Left ventricle myocardium inferior (tissue), 1 donor: ENCODE results near the gene ATP2A3. TPM values are rescaled to one million over a fixed set of nuclear protein-coding genes. Genes with fewer than 3 reads are reported as not detected.

ENCODE experiments used
- DNase-seq: peaks from one replicate; pipeline ENCODE4 v3.0.0-alpha.2; 2020
- H3K27ac ChIP-seq: fragments of 200-600 bp; replicated peaks from 2 replicates; pipeline ENCODE4 v1.8.0; 2021
- H3K27me3 ChIP-seq: fragments of 200-600 bp; 2 replicates; pipeline ENCODE4 v1.8.0; 2021; ENCODE audit warnings: low read depth
- H3K36me3 ChIP-seq: fragments of 200-600 bp; 2 replicates; pipeline ENCODE4 v1.8.0; 2021
- H3K4me1 ChIP-seq: fragments of 200-600 bp; 2 replicates; pipeline ENCODE4 v1.8.0; 2021
- H3K4me3 ChIP-seq: fragments of 200-600 bp; 2 replicates; pipeline ENCODE4 v1.8.0; 2021; ENCODE audit warnings: mild to moderate bottlenecking, moderate library complexity
- H3K9me3 ChIP-seq: fragments of 200-600 bp; replicated peaks from 2 replicates; pipeline ENCODE4 v1.8.0; 2021
- CTCF ChIP-seq: fragments of 200-600 bp; IDR thresholded peaks from 2 replicates; pipeline ENCODE4 v1.8.0; 2021; ENCODE audit warnings: antibody characterized with exemption, mild to moderate bottlenecking, borderline replicate concordance
- intact Hi-C: fragments of 100-400 bp; cut with micrococcal nuclease; formaldehyde crosslinking; loops from one replicate; pipeline ENCODE4 v1.11.0; 2022
- total RNA-seq: library from RNA; stranded (reverse); fragmentation: NEBNext Ultra II Directional; extraction: Animal tissue kit (Norgen Biotek cat#: 25700); gene quantifications from one replicate; pipeline ENCODE4 v1.2.1, GENCODE V29; 2021
- donor health status: DM: no; HTN: yes; CAD: no; lungs with severe emphysema.

ATP2A3 gene
- total RNA-seq, 1 donor from 2014 or later = 8.6 TPM

- no peak for TF ChIP-seq CTCF
- Histone ChIP-seq H3K27me3 (no peaks in the 10 kb centered on the region), H3K4me1 (peaks cover 55% of the 10 kb centered on the region), H3K4me3 (no peak overlapping the region), H3K9me3 (peaks cover 8% of the 10 kb centered on the region), H3K36me3 (no peaks in the 10 kb centered on the region), H3K27ac (peak overlapping the region; percentile 63)
- DNase-seq = no peak
- intact Hi-C loops = no loop called here
These were observed 19.6 kb upstream of the ATP2A3 start for GRCh38 chr17:3983606-3984484.

GRCh38 chr17:3982541-3983017 is 18.3 kb upstream of the ATP2A3 start:
- DNase-seq = no peak
- Histone ChIP-seq H3K36me3 (no peaks in the 10 kb centered on the region), H3K27me3 (no peaks in the 10 kb centered on the region), H3K4me3 (no peak overlapping the region), H3K4me1 (peaks cover 57% of the 10 kb centered on the region), H3K27ac (no peak overlapping the region), H3K9me3 (peaks cover 11% of the 10 kb centered on the region)
- intact Hi-C loops = no loop called here
- no peak for TF ChIP-seq CTCF

- Histone ChIP-seq H3K27ac (no peak overlapping the region), H3K9me3 (peaks cover 11% of the 10 kb centered on the region), H3K27me3 (no peaks in the 10 kb centered on the region), H3K36me3 (no peaks in the 10 kb centered on the region), H3K4me1 (peaks cover 62% of the 10 kb centered on the region), H3K4me3 (no peak overlapping the region)
- no peak for DNase-seq
- no peak for TF ChIP-seq CTCF
- intact Hi-C loops = no loop called here
These were observed 17.9 kb upstream of the ATP2A3 start for GRCh38 chr17:3982113-3982512.

- Histone ChIP-seq H3K27me3 (no peaks in the 10 kb centered on the region), H3K9me3 (peaks cover 11% of the 10 kb centered on the region), H3K4me3 (no peak overlapping the region), H3K27ac (no peak overlapping the region), H3K4me1 (peaks cover 65% of the 10 kb centered on the region), H3K36me3 (no peaks in the 10 kb centered on the region)
- TF ChIP-seq CTCF = no peak
- no peak for DNase-seq
- intact Hi-C loops = no loop called here
These were observed 17.2 kb upstream of the ATP2A3 start for GRCh38 chr17:3981455-3981854.

GRCh38 chr17:3980381-3981014 is 16.3 kb upstream of the ATP2A3 start:
- DNase-seq = no peak
- Histone ChIP-seq H3K9me3 (peaks cover 11% of the 10 kb centered on the region), H3K4me3 (no peak overlapping the region), H3K4me1 (peaks cover 63% of the 10 kb centered on the region), H3K27ac (no peak overlapping the region), H3K36me3 (no peaks in the 10 kb centered on the region), H3K27me3 (no peaks in the 10 kb centered on the region)
- intact Hi-C loops = no loop called here
- TF ChIP-seq CTCF = no peak
